Measurements from ENCODE around the gene SLC38A9. TPM values are rescaled to one million over a fixed set of nuclear protein-coding genes. Genes with fewer than 3 reads are reported as not detected.

Gene SLC38A9
- total and polyA plus RNA-seq, 10 donors, result 7.9 to 45.0 (median 27.5) TPM

DNA sequence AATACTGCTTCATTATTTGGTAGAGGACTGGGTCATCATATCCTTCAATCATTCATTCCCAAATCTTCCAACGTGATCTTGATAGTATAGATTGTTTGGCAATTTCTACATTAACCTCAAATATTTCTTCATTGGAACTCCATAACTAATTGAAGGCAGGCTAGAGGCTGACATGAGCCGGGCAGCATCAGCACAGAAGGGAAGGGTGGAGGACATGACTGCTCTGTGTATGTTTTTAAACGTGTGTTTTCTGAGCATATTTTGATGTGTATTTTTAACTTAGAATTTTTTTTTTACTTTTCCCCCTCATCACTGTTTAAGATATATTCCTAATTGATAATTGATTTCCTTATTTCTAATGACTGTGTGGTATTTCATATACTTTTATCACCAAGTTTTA, 38.4 kb upstream of the SLC38A9 start:
- Histone ChIP-seq H3K27me3 (replicated peaks in 1 of 7) (no peaks in the 10 kb centered on the region), H3K36me3 (no peaks in the 10 kb centered on the region), H3K4me3 (no peak overlapping the region), H3K27ac (no peak overlapping the region), H3K4me1 (no peaks in the 10 kb centered on the region), H3K9me3 (no peaks in the 10 kb centered on the region)
- WGBS, 5 donors, result 85 to 93% (median 88%) methylated on average over 3 of the region's 3 CpGs
- no peak for DNase-seq
- TF ChIP-seq POLR2A (IDR thresholded peaks at IDR 0.05), result no peak
- TF ChIP-seq POLR2AphosphoS5 (IDR thresholded peaks at IDR 0.05), result no peak
- TF ChIP-seq, protein P1, sequence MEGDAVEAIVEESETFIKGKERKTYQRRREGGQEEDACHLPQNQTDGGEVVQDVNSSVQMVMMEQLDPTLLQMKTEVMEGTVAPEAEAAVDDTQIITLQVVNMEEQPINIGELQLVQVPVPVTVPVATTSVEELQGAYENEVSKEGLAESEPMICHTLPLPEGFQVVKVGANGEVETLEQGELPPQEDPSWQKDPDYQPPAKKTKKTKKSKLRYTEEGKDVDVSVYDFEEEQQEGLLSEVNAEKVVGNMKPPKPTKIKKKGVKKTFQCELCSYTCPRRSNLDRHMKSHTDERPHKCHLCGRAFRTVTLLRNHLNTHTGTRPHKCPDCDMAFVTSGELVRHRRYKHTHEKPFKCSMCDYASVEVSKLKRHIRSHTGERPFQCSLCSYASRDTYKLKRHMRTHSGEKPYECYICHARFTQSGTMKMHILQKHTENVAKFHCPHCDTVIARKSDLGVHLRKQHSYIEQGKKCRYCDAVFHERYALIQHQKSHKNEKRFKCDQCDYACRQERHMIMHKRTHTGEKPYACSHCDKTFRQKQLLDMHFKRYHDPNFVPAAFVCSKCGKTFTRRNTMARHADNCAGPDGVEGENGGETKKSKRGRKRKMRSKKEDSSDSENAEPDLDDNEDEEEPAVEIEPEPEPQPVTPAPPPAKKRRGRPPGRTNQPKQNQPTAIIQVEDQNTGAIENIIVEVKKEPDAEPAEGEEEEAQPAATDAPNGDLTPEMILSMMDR (IDR thresholded peaks at IDR 0.05 in 8 of 11, conservative IDR thresholded peaks at IDR 0.05 in 3 of 11), result no peak
- intact Hi-C loops (cut with DNase I; ENCODE audit: low total_unique reads), result no loop called here

DNA sequence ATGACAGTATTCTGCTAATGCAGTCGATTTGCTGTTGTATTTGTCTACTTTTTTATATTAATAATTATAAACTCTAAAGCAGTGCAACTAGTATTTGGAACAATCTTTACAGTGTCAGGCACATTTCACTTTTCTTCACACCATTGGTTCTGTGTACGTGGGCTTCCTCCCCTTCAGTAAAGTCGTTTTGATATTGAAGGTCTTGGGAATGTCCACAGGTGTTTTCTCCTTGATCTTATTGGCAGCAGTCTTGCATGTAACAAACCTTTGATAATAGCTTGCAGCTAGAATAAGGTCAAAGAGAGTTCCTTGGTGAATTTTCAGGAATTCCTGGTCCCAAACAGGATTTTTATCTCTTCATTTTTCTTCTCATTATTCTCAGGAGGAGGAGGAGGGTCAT, 37.9 kb upstream of the SLC38A9 start:
- H3K4me1 ChIP-seq, result no peaks in the 10 kb centered on the region
- intact Hi-C loops (cut with DNase I; ENCODE audit: low total_unique reads), result no loop called here
- H3K27ac ChIP-seq, result no peak overlapping the region
- no peaks in the 10 kb centered on the region for H3K9me3 ChIP-seq
- H3K4me3 ChIP-seq, result no peak overlapping the region
- H3K36me3 ChIP-seq, result no peaks in the 10 kb centered on the region
- TF ChIP-seq POLR2AphosphoS5 (IDR thresholded peaks at IDR 0.05) (no peak), POLR2A (IDR thresholded peaks at IDR 0.05) (no peak)
- TF ChIP-seq, protein P1 (IDR thresholded peaks at IDR 0.05 in 8 of 11, conservative IDR thresholded peaks at IDR 0.05 in 3 of 11), result no peak
- 69 to 78% (median 70%) methylated on average over 3 of the region's 3 CpGs for WGBS, 5 donors
- DNase-seq, result no peak
- H3K27me3 ChIP-seq (replicated peaks in 1 of 7), result no peaks in the 10 kb centered on the region

- DNase-seq, result no peak
- Histone ChIP-seq H3K36me3 (no peaks in the 10 kb centered on the region), H3K4me3 (no peak overlapping the region), H3K27ac (no peak overlapping the region), H3K4me1 (no peaks in the 10 kb centered on the region), H3K27me3 (replicated peaks in 1 of 7) (no peaks in the 10 kb centered on the region), H3K9me3 (no peaks in the 10 kb centered on the region)
- 79 to 94% (median 93%) methylated on average over 2 of the region's 2 CpGs for WGBS, 5 donors
- intact Hi-C loops (cut with DNase I; ENCODE audit: low total_unique reads), result no loop called here
- no peak for TF ChIP-seq POLR2A (IDR thresholded peaks at IDR 0.05)
- TF ChIP-seq, protein P1 (IDR thresholded peaks at IDR 0.05 in 8 of 11, conservative IDR thresholded peaks at IDR 0.05 in 3 of 11), result no peak
- no peak for TF ChIP-seq POLR2AphosphoS5 (IDR thresholded peaks at IDR 0.05)
Observed at GRCh38 chr5:55749387-55749786, 37.3 kb upstream of the SLC38A9 start.

GRCh38 chr5:55747778-55748318, 35.7 kb upstream of the SLC38A9 start:
- Histone ChIP-seq H3K4me1 (no peaks in the 10 kb centered on the region), H3K27me3 (replicated peaks in 1 of 7) (no peaks in the 10 kb centered on the region), H3K9me3 (no peaks in the 10 kb centered on the region), H3K36me3 (no peaks in the 10 kb centered on the region), H3K4me3 (no peak overlapping the region), H3K27ac (no peak overlapping the region)
- DNase-seq, result no peak
- WGBS, 5 donors, result 63 to 87% (median 77%) methylated on average over 2 of the region's 2 CpGs
- intact Hi-C loops (cut with DNase I; ENCODE audit: low total_unique reads), result no loop called here
- TF ChIP-seq POLR2AphosphoS5 (IDR thresholded peaks at IDR 0.05) (no peak), POLR2A (IDR thresholded peaks at IDR 0.05) (no peak)
- TF ChIP-seq, protein P1 (IDR thresholded peaks at IDR 0.05 in 8 of 11, conservative IDR thresholded peaks at IDR 0.05 in 3 of 11), result no peak

Data from spleen (tissue), 11 donors.